GM12865 (cell line): ENCODE measurements around the gene ABHD6.

ENCODE experiments used
- DNase-seq: peaks from one replicate; pipeline ENCODE4 v3.0.0; 2010; ENCODE audit warnings: low read depth
- H3K4me3 ChIP-seq: 2 replicates; pipeline ENCODE4 v1.5.1; 2011; ENCODE audit warnings: mild to moderate bottlenecking, low read depth, low read length, control low read depth
- CTCF ChIP-seq: IDR thresholded peaks from 2 replicates; pipeline ENCODE4 v1.5.1; 2011; ENCODE audit warnings: low read length, control low read depth, low read depth, inconsistent platforms; ENCODE audit not compliant: insufficient read depth; ENCODE audit errors: missing control alignments

The ABHD6 gene

GRCh38 chr3:58291671-58292338 lies 54.2 kb downstream of the ABHD6 start:
- no peak for TF ChIP-seq CTCF
- no peak overlapping the region for H3K4me3 ChIP-seq
- no peak for DNase-seq

GRCh38 chr3:58292866-58293265 lies 55.3 kb downstream of the ABHD6 start:
- no peak overlapping the region for H3K4me3 ChIP-seq
- DNase-seq: no peak
- no peak for TF ChIP-seq CTCF

- no peak overlapping the region for H3K4me3 ChIP-seq
- no peak for TF ChIP-seq CTCF
- no peak for DNase-seq
These were observed 55.9 kb downstream of the ABHD6 start for GRCh38 chr3:58293516-58293915.

- H3K4me3 ChIP-seq: no peak overlapping the region
- no peak for DNase-seq
- TF ChIP-seq CTCF: no peak
These were observed 58.7 kb downstream of the ABHD6 start for GRCh38 chr3:58296269-58296668.

- no peak for DNase-seq
- H3K4me3 ChIP-seq: no peak overlapping the region
- TF ChIP-seq CTCF: no peak
These were observed 59.3 kb downstream of the ABHD6 start for GRCh38 chr3:58296843-58297242.

- TF ChIP-seq CTCF: no peak
- H3K4me3 ChIP-seq: no peak overlapping the region
- DNase-seq: no peak
These were observed 60.6 kb downstream of the ABHD6 start for GRCh38 chr3:58298190-58298589.

GRCh38 chr3:58299075-58299474 lies 61.5 kb downstream of the ABHD6 start:
- TF ChIP-seq CTCF: no peak
- no peak overlapping the region for H3K4me3 ChIP-seq
- DNase-seq: no peak
